Thymus (tissue), 11 donors: ENCODE results near the gene RASGEF1B. TPM values are rescaled to one million over a fixed set of nuclear protein-coding genes. Genes with fewer than 3 reads are reported as not detected.
"Not testable (repeated sequence)": the region's sequence is repeated elsewhere in the genome, so short reads cannot be mapped to it uniquely, and the experiment has no call there.

Experiments
- DNase-seq, 9 donors: peaks; one replicate each; pipeline ENCODE4 v3.0.0-alpha.2; 2013; ENCODE audit warnings: low spot score in 9 of 9, low read depth in 6 of 9, missing footprints in 1 of 9
- H3K27ac ChIP-seq, 2 donors: one replicate each; pipeline ENCODE4 v1.5.1; 2013; ENCODE audit warnings: control low read depth in 1 of 2, low read depth in 1 of 2, low read length in 1 of 2, mild to moderate bottlenecking in 1 of 2, moderate library complexity in 1 of 2
- H3K27me3 ChIP-seq, 2 donors: one replicate each; pipeline ENCODE4 v1.5.1; 2013; ENCODE audit warnings: low read length in 1 of 2; ENCODE audit not compliant: control insufficient read depth in 2 of 2, insufficient read depth in 1 of 2
- H3K36me3 ChIP-seq, 2 donors: one replicate each; pipeline ENCODE4 v1.5.1; 2013; ENCODE audit warnings: low read length in 1 of 2, mild to moderate bottlenecking in 1 of 2, moderate library complexity in 1 of 2; ENCODE audit not compliant: control insufficient read depth in 2 of 2, insufficient read depth in 2 of 2
- H3K4me1 ChIP-seq, 2 donors: one replicate each; pipeline ENCODE4 v1.5.1; 2013; ENCODE audit warnings: low read length in 2 of 2; ENCODE audit not compliant: control insufficient read depth in 2 of 2, insufficient read depth in 2 of 2
- H3K4me3 ChIP-seq, 2 donors: one replicate each; pipeline ENCODE4 v1.5.1; 2013; ENCODE audit warnings: low read length in 2 of 2, control low read depth in 1 of 2, mild to moderate bottlenecking in 1 of 2
- H3K9me3 ChIP-seq, 2 donors: one replicate each; pipeline ENCODE4 v1.5.1; 2013; ENCODE audit warnings: low read length in 1 of 2, mild to moderate bottlenecking in 1 of 2; ENCODE audit not compliant: control insufficient read depth in 2 of 2, insufficient read depth in 1 of 2
- WGBS: extraction: QIAGEN DNeasy Blood & Tissue Kit; methylation state at CpG from one replicate; pipeline ENCODE4 v1.1.7; 2013; 5-methylcytosine and 5-hydroxymethylcytosine counted together
- polyA plus RNA-seq: library from polyadenylated mRNA; stranded (reverse); fragments of 200-250 nt; gene quantifications from one replicate; pipeline ENCODE4 v1.2.3, GENCODE V29; 2013
- total RNA-seq: library from RNA; stranded (reverse); fragments of 120-200 nt; gene quantifications from one replicate; pipeline ENCODE4 v1.2.4, GENCODE V29; 2013
- donor health status: healthy.

RASGEF1B gene
- total and polyA plus RNA-seq, 2 donors, result 18.3 to 19.9 TPM

- Histone ChIP-seq H3K9me3 (no peaks in the 10 kb centered on the region), H3K27ac (no peak overlapping the region), H3K4me1 (no peaks in the 10 kb centered on the region), H3K36me3 (peaks cover 18 to 23% of the 10 kb centered on the region in 2 donors), H3K4me3 (no peak overlapping the region), H3K27me3 (no peaks in the 10 kb centered on the region)
- 52% methylated on average over 1 of the region's 1 CpG for WGBS
- no peak for DNase-seq
Observed at GRCh38 chr4:81422595-81422994, 49.1 kb downstream of the RASGEF1B start.

GRCh38 chr4:81421346-81422218 lies 50.1 kb downstream of the RASGEF1B start:
- Histone ChIP-seq H3K9me3 (no peaks in the 10 kb centered on the region), H3K27ac (no peak overlapping the region), H3K36me3 (peaks cover 12 to 14% of the 10 kb centered on the region in 2 donors), H3K4me3 (no peak overlapping the region), H3K4me1 (no peaks in the 10 kb centered on the region), H3K27me3 (no peaks in the 10 kb centered on the region)
- DNase-seq, result peak in 2 of 9 donors; percentile 4 to 22
- WGBS, result 90% methylated on average over 6 of the region's 6 CpGs

- WGBS, result 84% methylated on average over 1 of the region's 1 CpG
Observed at GRCh38 chr4:81418572-81418971, 53.1 kb downstream of the RASGEF1B start.

GRCh38 chr4:81412946-81413495 lies 58.7 kb downstream of the RASGEF1B start:
- Histone ChIP-seq H3K27ac (no peak overlapping the region), H3K36me3 (no peaks in the 10 kb centered on the region), H3K4me3 (no peak overlapping the region), H3K4me1 (no peaks in the 10 kb centered on the region), H3K27me3 (no peaks in the 10 kb centered on the region), H3K9me3 (no peaks in the 10 kb centered on the region)
- no peak for DNase-seq
- WGBS, result 93% methylated on average over 4 of the region's 4 CpGs

More at GRCh38 chr4:81418572-81418971, 53.1 kb downstream of the RASGEF1B start:
- Histone ChIP-seq H3K36me3 (no peaks in the 10 kb centered on the region), H3K4me1 (no peaks in the 10 kb centered on the region), H3K9me3 (no peaks in the 10 kb centered on the region), H3K27me3 (no peaks in the 10 kb centered on the region), H3K27ac (no peak overlapping the region), H3K4me3 (no peak overlapping the region)
- no peak for DNase-seq

- no peaks in the 10 kb centered on the region for H3K27me3 ChIP-seq
- no peaks in the 10 kb centered on the region for H3K4me1 ChIP-seq
- H3K9me3 ChIP-seq, result no peaks in the 10 kb centered on the region
- H3K27ac ChIP-seq, result no peak overlapping the region
- H3K4me3 ChIP-seq, result no peak overlapping the region
- DNase-seq, result no peak
- 57% methylated on average over 2 of the region's 2 CpGs for WGBS
- H3K36me3 ChIP-seq, result no peaks in the 10 kb centered on the region
Observed at GRCh38 chr4:81410680-81411079, 61.0 kb downstream of the RASGEF1B start.

GRCh38 chr4:81409836-81410235 lies 61.9 kb downstream of the RASGEF1B start:
- no peak for DNase-seq
- H3K27me3 ChIP-seq, result no peaks in the 10 kb centered on the region
- H3K4me3 ChIP-seq, result no peak overlapping the region
- 94% methylated on average over 4 of the region's 4 CpGs for WGBS
- no peaks in the 10 kb centered on the region for H3K4me1 ChIP-seq
- no peaks in the 10 kb centered on the region for H3K36me3 ChIP-seq
- no peak overlapping the region for H3K27ac ChIP-seq
- H3K9me3 ChIP-seq, result no peaks in the 10 kb centered on the region

- no peak for DNase-seq
- Histone ChIP-seq H3K9me3 (no peaks in the 10 kb centered on the region), H3K27me3 (no peaks in the 10 kb centered on the region), H3K27ac (no peak overlapping the region), H3K36me3 (no peaks in the 10 kb centered on the region), H3K4me1 (no peaks in the 10 kb centered on the region), H3K4me3 (no peak overlapping the region)
- WGBS, result 94% methylated on average over 7 of the region's 7 CpGs
Observed at GRCh38 chr4:81408341-81408740, 63.4 kb downstream of the RASGEF1B start.

GRCh38 chr4:81407726-81408125 lies 64.0 kb downstream of the RASGEF1B start:
- 94% methylated on average over 4 of the region's 4 CpGs for WGBS
- no peaks in the 10 kb centered on the region for H3K27me3 ChIP-seq

GRCh38 chr4:81406481-81406880 lies 65.2 kb downstream of the RASGEF1B start:
- not testable (repeated sequence) for H3K36me3 ChIP-seq, DNase-seq, H3K9me3 ChIP-seq, H3K27ac ChIP-seq, H3K27me3 ChIP-seq, H3K4me3 ChIP-seq, H3K4me1 ChIP-seq
- WGBS, result 92% methylated on average over 13 of the region's 13 CpGs

More at GRCh38 chr4:81407726-81408125, 64.0 kb downstream of the RASGEF1B start:
- no peak for DNase-seq
- Histone ChIP-seq H3K4me3 (no peak overlapping the region), H3K4me1 (no peaks in the 10 kb centered on the region), H3K9me3 (no peaks in the 10 kb centered on the region), H3K27ac (no peak overlapping the region), H3K36me3 (no peaks in the 10 kb centered on the region)
